Sigmoid colon (tissue), 7 donors: ENCODE measurements around the gene ATP1B1. TPM values are rescaled to one million over a fixed set of nuclear protein-coding genes. Genes with fewer than 3 reads are reported as not detected.

Source experiments
- DNase-seq: peaks from one replicate; pipeline ENCODE4 v3.0.0-alpha.2; 2019
- H3K27ac ChIP-seq, 4 donors: fragments of 200-600 bp; sonication (generic); one replicate each; pipeline ENCODE4 v1.5.1; 2016 to 2019; ENCODE audit warnings: mild to moderate bottlenecking in 1 of 4
- H3K27me3 ChIP-seq, 3 donors: fragments of 200-600 bp; sonication (generic); one replicate each; pipeline ENCODE4 v1.5.1; 2019; ENCODE audit warnings: mild to moderate bottlenecking in 1 of 3
- H3K36me3 ChIP-seq, 4 donors: fragments of 200-600 bp; sonication (generic); one replicate each; pipeline ENCODE4 v1.5.1; 2016 to 2019
- H3K4me1 ChIP-seq, 4 donors: fragments of 200-600 bp; sonication (generic); one replicate each; pipeline ENCODE4 v1.5.1; 2017 to 2019
- H3K4me3 ChIP-seq, 4 donors: fragments of 200-600 bp; sonication (generic); one replicate each; pipeline ENCODE4 v1.5.1; 2017 to 2019; ENCODE audit warnings: mild to moderate bottlenecking in 2 of 4, moderate library complexity in 1 of 4
- H3K9me3 ChIP-seq, 4 donors: fragments of 200-600 bp in 3 of 4; sonication (generic) in 3 of 4; one replicate each; pipeline versions ENCODE4 v1.5.1 to v1.6.1; 2013 to 2019
- CTCF ChIP-seq, 4 experiments: fragments of 450-650 bp in 3 of 4; fragments of 200-600 bp in 1 of 4; IDR thresholded peaks; one replicate each; pipeline ENCODE4 v1.5.1; 2016 to 2019; ENCODE audit warnings: antibody characterized with exemption in 4 of 4, mild to moderate bottlenecking in 3 of 4, moderate library complexity in 2 of 4
- EP300 ChIP-seq, 4 donors: sonication (generic); formaldehyde crosslinking; IDR thresholded peaks; one replicate each; pipeline ENCODE4 v1.6.1; 2017; ENCODE audit warnings: antibody characterized with exemption in 4 of 4
- POLR2A ChIP-seq, 2 donors: fragments of 450-650 bp; IDR thresholded peaks; one replicate each; pipeline ENCODE4 v1.6.1; 2016; ENCODE audit warnings: antibody characterized with exemption in 2 of 2, mild to moderate bottlenecking in 2 of 2, moderate library complexity in 2 of 2
- POLR2AphosphoS5 ChIP-seq, 4 donors: sonication (generic); formaldehyde crosslinking; IDR thresholded peaks; one replicate each; pipeline ENCODE4 v1.6.1; 2017; ENCODE audit warnings: antibody characterized with exemption in 4 of 4
- WGBS, 2 donors: extraction: QIAGEN DNeasy Blood & Tissue Kit; methylation state at CpG; one replicate each; pipeline ENCODE4 v1.1.7; 2013; 5-methylcytosine and 5-hydroxymethylcytosine counted together
- intact Hi-C: fragments of 100-400 bp; cut with DNase I; formaldehyde crosslinking; loops from one replicate; pipeline ENCODE4 v1.15.1; 2023
- polyA plus RNA-seq, 3 donors: library from polyadenylated mRNA; stranded (reverse); fragments of 200-250 nt; gene quantifications; one replicate each; pipeline ENCODE4 v1.2.3, GENCODE V29; 2013
- total RNA-seq, 4 donors: library from RNA; depleted of rRNA; stranded (reverse); fragments of >200 nt; gene quantifications; one replicate each; pipeline ENCODE4 v1.1.0, GENCODE V29; 2016
- donor health status: healthy with polysubstance abuse.
- donor health status: Bipolar disorder and iron deficiency.
- donor health status: healthy.

ATP1B1 gene
- total and polyA plus RNA-seq, 7 donors = 54.7 to 259 (median 102) TPM

- Histone ChIP-seq H3K4me3 (no peak overlapping the region), H3K9me3 (peaks cover 0 to 4% (median 0%) of the 10 kb centered on the region in 4 donors), H3K27ac (no peak overlapping the region), H3K27me3 (no peaks in the 10 kb centered on the region), H3K36me3 (no peaks in the 10 kb centered on the region), H3K4me1 (no peaks in the 10 kb centered on the region)
- no peak for DNase-seq
- TF ChIP-seq EP300 (IDR thresholded peaks at IDR 0.05) (no peak), POLR2A (IDR thresholded peaks at IDR 0.05) (no peak), POLR2AphosphoS5 (IDR thresholded peaks at IDR 0.05) (no peak), CTCF (IDR thresholded peaks at IDR 0.05) (no peak)
- intact Hi-C loops = no loop called here
Observed at GRCh38 chr1:169062152-169062551, 44.3 kb upstream of the ATP1B1 start.

GRCh38 chr1:169064103-169064502 is 42.4 kb upstream of the ATP1B1 start:
- Histone ChIP-seq H3K4me1 (no peaks in the 10 kb centered on the region), H3K27me3 (no peaks in the 10 kb centered on the region), H3K36me3 (no peaks in the 10 kb centered on the region), H3K4me3 (no peak overlapping the region), H3K9me3 (peaks cover 0 to 4% (median 0%) of the 10 kb centered on the region in 4 donors), H3K27ac (no peak overlapping the region)
- DNase-seq = no peak
- 89% methylated on average over 7 of the region's 7 CpGs for WGBS, 2 donors
- no peak for TF ChIP-seq POLR2AphosphoS5 (IDR thresholded peaks at IDR 0.05)
- no peak for TF ChIP-seq EP300 (IDR thresholded peaks at IDR 0.05)
- TF ChIP-seq POLR2A (IDR thresholded peaks at IDR 0.05) = no peak
- TF ChIP-seq CTCF (IDR thresholded peaks at IDR 0.05) = no peak
- intact Hi-C loops = no loop called here

- no peak for TF ChIP-seq CTCF (IDR thresholded peaks at IDR 0.05)
- no peak for TF ChIP-seq POLR2A (IDR thresholded peaks at IDR 0.05)
- no peak for TF ChIP-seq POLR2AphosphoS5 (IDR thresholded peaks at IDR 0.05)
- TF ChIP-seq EP300 (IDR thresholded peaks at IDR 0.05) = no peak
- Histone ChIP-seq H3K4me1 (no peaks in the 10 kb centered on the region), H3K27me3 (no peaks in the 10 kb centered on the region), H3K36me3 (no peaks in the 10 kb centered on the region), H3K27ac (no peak overlapping the region), H3K4me3 (no peak overlapping the region), H3K9me3 (no peaks in the 10 kb centered on the region)
- intact Hi-C loops = no loop called here
- DNase-seq = no peak
- WGBS, 2 donors = 43 to 65% methylated on average over 2 of the region's 2 CpGs
Observed at GRCh38 chr1:169070547-169070946, 35.9 kb upstream of the ATP1B1 start.

GRCh38 chr1:169070958-169071357 is 35.5 kb upstream of the ATP1B1 start:
- Histone ChIP-seq H3K27ac (no peak overlapping the region), H3K9me3 (no peaks in the 10 kb centered on the region), H3K27me3 (no peaks in the 10 kb centered on the region), H3K4me1 (no peaks in the 10 kb centered on the region), H3K36me3 (no peaks in the 10 kb centered on the region), H3K4me3 (no peak overlapping the region)
- TF ChIP-seq CTCF (IDR thresholded peaks at IDR 0.05) = no peak
- TF ChIP-seq POLR2A (IDR thresholded peaks at IDR 0.05) = no peak
- no peak for TF ChIP-seq EP300 (IDR thresholded peaks at IDR 0.05)
- TF ChIP-seq POLR2AphosphoS5 (IDR thresholded peaks at IDR 0.05) = no peak
- intact Hi-C loops = no loop called here
- DNase-seq = no peak
- WGBS, 2 donors = 91 to 92% methylated on average over 3 of the region's 3 CpGs

- Histone ChIP-seq H3K9me3 (no peaks in the 10 kb centered on the region), H3K4me3 (no peak overlapping the region), H3K4me1 (no peaks in the 10 kb centered on the region), H3K36me3 (no peaks in the 10 kb centered on the region), H3K27me3 (no peaks in the 10 kb centered on the region), H3K27ac (no peak overlapping the region)
- TF ChIP-seq EP300 (IDR thresholded peaks at IDR 0.05) (no peak), POLR2AphosphoS5 (IDR thresholded peaks at IDR 0.05) (no peak), POLR2A (IDR thresholded peaks at IDR 0.05) (no peak), CTCF (IDR thresholded peaks at IDR 0.05) (no peak)
- 13 to 65% methylated on average over 6 of the region's 6 CpGs for WGBS, 2 donors
- DNase-seq = no peak
- intact Hi-C loops = no loop called here
Observed at GRCh38 chr1:169072945-169073725, 33.4 kb upstream of the ATP1B1 start.
